Thyroid gland (tissue), 4 donors: ENCODE measurements around the gene PITPNC1.

Experiments
- POLR2A ChIP-seq, 2 donors: fragments of 450-650 bp; IDR thresholded peaks; one replicate each; pipeline ENCODE4 v1.6.1; 2017; ENCODE audit warnings: antibody characterized with exemption in 2 of 2, mild to moderate bottlenecking in 2 of 2, moderate library complexity in 1 of 2
- TF ChIP-seq, protein P1 (sequence below), 6 experiments: fragments of 200-600 bp in 3 of 6; fragments of 450-650 bp in 3 of 6; sonication (generic) in 3 of 6; IDR thresholded peaks; one replicate each; pipeline ENCODE4 v1.5.1; 2016 to 2019; ENCODE audit warnings: antibody characterized with exemption in 6 of 6, mild to moderate bottlenecking in 2 of 6, inconsistent platforms in 1 of 6, moderate library complexity in 1 of 6

DNA sequence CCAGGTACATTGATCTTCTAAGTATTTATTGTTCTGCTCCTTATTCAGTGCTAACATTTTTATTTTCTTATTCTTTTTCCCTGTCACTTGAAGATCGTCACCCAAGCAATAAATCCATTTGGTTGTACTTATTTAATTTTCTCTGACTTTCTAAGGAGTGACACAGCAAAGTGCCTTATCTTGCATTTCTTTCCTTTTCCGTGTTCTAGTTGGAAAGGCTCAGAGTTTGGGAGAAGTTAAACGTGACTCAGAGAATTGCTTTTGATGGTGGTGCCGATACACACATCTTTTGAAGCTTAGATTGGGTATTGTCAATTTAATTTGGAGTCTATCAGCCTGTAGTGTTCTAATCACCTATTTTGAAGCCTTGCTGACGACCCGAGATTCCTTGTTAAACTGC lies 72.0 kb downstream of the PITPNC1 start:
- TF ChIP-seq, protein P1, sequence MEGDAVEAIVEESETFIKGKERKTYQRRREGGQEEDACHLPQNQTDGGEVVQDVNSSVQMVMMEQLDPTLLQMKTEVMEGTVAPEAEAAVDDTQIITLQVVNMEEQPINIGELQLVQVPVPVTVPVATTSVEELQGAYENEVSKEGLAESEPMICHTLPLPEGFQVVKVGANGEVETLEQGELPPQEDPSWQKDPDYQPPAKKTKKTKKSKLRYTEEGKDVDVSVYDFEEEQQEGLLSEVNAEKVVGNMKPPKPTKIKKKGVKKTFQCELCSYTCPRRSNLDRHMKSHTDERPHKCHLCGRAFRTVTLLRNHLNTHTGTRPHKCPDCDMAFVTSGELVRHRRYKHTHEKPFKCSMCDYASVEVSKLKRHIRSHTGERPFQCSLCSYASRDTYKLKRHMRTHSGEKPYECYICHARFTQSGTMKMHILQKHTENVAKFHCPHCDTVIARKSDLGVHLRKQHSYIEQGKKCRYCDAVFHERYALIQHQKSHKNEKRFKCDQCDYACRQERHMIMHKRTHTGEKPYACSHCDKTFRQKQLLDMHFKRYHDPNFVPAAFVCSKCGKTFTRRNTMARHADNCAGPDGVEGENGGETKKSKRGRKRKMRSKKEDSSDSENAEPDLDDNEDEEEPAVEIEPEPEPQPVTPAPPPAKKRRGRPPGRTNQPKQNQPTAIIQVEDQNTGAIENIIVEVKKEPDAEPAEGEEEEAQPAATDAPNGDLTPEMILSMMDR (IDR thresholded peaks at IDR 0.05): no peak
- TF ChIP-seq POLR2A (IDR thresholded peaks at IDR 0.05): no peak
